Measurements from ENCODE around the gene SEMA4A. TPM values are rescaled to one million over a fixed set of nuclear protein-coding genes. Genes with fewer than 3 reads are reported as not detected.

Gene SEMA4A
- total and polyA plus RNA-seq, 9 of the 15 experiments (the other 6 are each of a cell fraction or from before 2014, with no cell fraction given) = 0.04 to 1.7 (median 0.45) TPM

- no peaks in the 10 kb centered on the region for H4K20me1 ChIP-seq (replicated peaks; ENCODE audit: control insufficient read depth, insufficient read depth, low read length)
- DNase-seq (ENCODE audit: extremely low read depth in 1 of 4, low spot score in 3 of 4) (peak in 2 of 4 experiments; percentile 48 to 50), FAIRE-seq (no peak), ATAC-seq (peak; percentile 32)
- no peaks in the 10 kb centered on the region for H3K9me3 ChIP-seq (replicated peaks; ENCODE audit: control insufficient read depth, insufficient read depth, low read depth, low read length)
- intact Hi-C loops (cut with micrococcal nuclease) (no loop called here), in situ Hi-C loops (cut with MboI) (no loop called here)
- H3K27ac ChIP-seq (ENCODE audit: extremely low read depth, low read depth, low read length) = peak overlapping the region; percentile 97
- peak overlapping the region; percentile 32; the same call in 1 of the 2 replicates for H3K4me3 ChIP-seq
- peaks cover 4% of the 10 kb centered on the region; the same call in 1 of the 3 replicates for H3K79me2 ChIP-seq (ENCODE audit: control insufficient read depth, insufficient read depth, low read length)
- H3K27me3 ChIP-seq (ENCODE audit: control insufficient read depth in 2 of 2, insufficient read depth in 2 of 2, low read length in 2 of 2) = no peaks in the 10 kb centered on the region
- peak overlapping the region; percentile 90 to 92 for H3K9ac ChIP-seq (ENCODE audit: insufficient read depth in 1 of 2, low read depth in 2 of 2, low read length in 2 of 2)
- H3K9me1 ChIP-seq (ENCODE audit: control insufficient read depth, insufficient read depth, low read length) = peaks cover 7% of the 10 kb centered on the region
- H3K36me3 ChIP-seq (ENCODE audit: control insufficient read depth, insufficient read depth, low read length) = no peaks in the 10 kb centered on the region
- H3K4me2 ChIP-seq (ENCODE audit: insufficient read depth, low read length) = peak overlapping the region; percentile 94
- peaks cover 33 to 55% of the 10 kb centered on the region in 2 experiments for H3K4me1 ChIP-seq (replicated peaks in 1 of 2; ENCODE audit: control insufficient read depth in 2 of 2, insufficient read depth in 2 of 2, low read length in 2 of 2)
- WGBS (ENCODE audit: insufficient coverage, low coverage, missing lambda C conversion rate) = 44% methylated on average over 11 of the region's 11 CpGs
- no TSS peak for BruUV-seq (replicated peaks)
- ChIA-PET CTCF (ENCODE audit: low intra/inter-chr PET ratio) (no interaction called here), POLR2A (interaction anchor here (0.6 to 12.5 kb wide), 8 partner anchors 8 to 222 kb away, joined by 3 to 164 read pairs (median 4); partner anchors contain the start of genes LMNA and PMF1)
- peak overlapping the region; percentile 89 for H2AFZ ChIP-seq (ENCODE audit: low read depth, low read length)
- TF ChIP-seq ATF4 (CRISPR knock-in tag; IDR thresholded peaks at IDR 0.05) = peak; percentile 40; the same call in 1 of the 2 replicates
- 0 out of 2 replicates have a peak, but pooled peaks have one; percentile 2 for TF ChIP-seq ZNF766 (CRISPR knock-in tag; conservative IDR thresholded peaks at IDR 0.05)
- TF ChIP-seq NR2C2 (CRISPR knock-in tag; IDR thresholded peaks at IDR 0.05) = no peak
- TF ChIP-seq NR2C2 (tag; IDR thresholded peaks at IDR 0.05) = peak; percentile 42
- TF ChIP-seq E4F1 (CRISPR knock-in tag; IDR thresholded peaks at IDR 0.05; ENCODE audit: borderline replicate concordance) = 0 out of 2 replicates have a peak, but pooled peaks have one; percentile 14
- TF ChIP-seq ZBTB7A (IDR thresholded peaks at IDR 0.05; ENCODE audit: borderline replicate concordance, control insufficient read depth, low read depth, low read length) = peak; percentile 61; the same call in 1 of the 2 replicates
- 0 out of 2 replicates have a peak, but pooled peaks have one; percentile 25 for TF ChIP-seq SMAD4 (CRISPR knock-in tag; conservative IDR thresholded peaks at IDR 0.05)
Observed at GRCh38 chr1:156104861-156105832, 48.2 kb upstream of the SEMA4A start.
